Endothelial cell of umbilical vein (primary cell): ENCODE measurements around the gene PPM1J. TPM values are rescaled to one million over a fixed set of nuclear protein-coding genes. Genes with fewer than 3 reads are reported as not detected.

Experiments used
- Bru-seq: library from RNA; stranded (reverse); fragments of 400-500 nt; gene quantifications from one replicate; lab custom pipeline; 2021; lab: Mats Ljungman, UMichigan
- BruChase-seq, 2 experiments: library from RNA; stranded (reverse); fragments of 400-500 nt; gene quantifications; one replicate each; lab custom pipeline; 2021; lab: Mats Ljungman, UMichigan
- BruUV-seq: library from RNA; stranded (reverse); fragments of 400-500 nt; replicated peaks from 2 replicates; lab custom pipeline; 2021; lab: Mats Ljungman, UMichigan
- CTCF ChIA-PET: fragments of 300-600, 350-600 bp; sonication (Branson Sonifier 250); formaldehyde crosslinking; loops from one replicate; lab custom pipeline; 2021; ENCODE audit warnings: antibody characterized with exemption, inconsistent platforms; lab: Charles Lee
- POLR2A ChIA-PET: fragments of 300-600, 350-600 bp; sonication (Branson Sonifier 250); formaldehyde crosslinking; loops from one replicate; lab custom pipeline; 2021; ENCODE audit warnings: antibody characterized with exemption, inconsistent platforms; lab: Charles Lee
- DNase-seq: peaks from one replicate; pipeline ENCODE4 v3.0.0-alpha.2; 2011; ENCODE audit warnings: low read depth, low spot score
- FAIRE-seq: peaks from 2 replicates; lab custom pipeline; 2011; peaks lifted over from hg19 to GRCh38; lab: Jason Lieb, UNC
- H2AFZ ChIP-seq: 2 replicates; pipeline ENCODE4 v1.6.0; 2012; ENCODE audit warnings: low read depth, low read length, control low read depth, inconsistent platforms
- H3K27ac ChIP-seq: 2 replicates; pipeline ENCODE4 v1.5.1; 2011; ENCODE audit warnings: low read depth, mild to moderate bottlenecking, control low read depth, low read length, moderate library complexity; ENCODE audit not compliant: insufficient read depth
- H3K27me3 ChIP-seq, 2 experiments: 2 replicates each; pipeline versions ENCODE4 v1.6.0 to v1.6.1; 2011; ENCODE audit warnings: low read length in 2 of 2, mixed read lengths in 1 of 2; ENCODE audit not compliant: control insufficient read depth in 2 of 2, insufficient read depth in 2 of 2
- H3K36me3 ChIP-seq, 2 experiments: 2 replicates in 1 of 2; 3 replicates in 1 of 2; pipeline ENCODE4 v1.5.1; 2011; ENCODE audit warnings: low read length in 2 of 2, mild to moderate bottlenecking in 1 of 2, moderate library complexity in 1 of 2; ENCODE audit not compliant: control insufficient read depth in 2 of 2, insufficient read depth in 2 of 2; ENCODE audit errors: extremely low read depth in 1 of 2
- H3K4me1 ChIP-seq: 3 replicates; pipeline ENCODE4 v1.5.1; 2011; ENCODE audit warnings: mild to moderate bottlenecking, low read length; ENCODE audit not compliant: control insufficient read depth, insufficient read depth; ENCODE audit errors: extremely low read depth
- H3K4me2 ChIP-seq: 2 replicates; pipeline ENCODE4 v1.6.1; 2011; ENCODE audit warnings: low read length, control low read depth, mixed read lengths; ENCODE audit not compliant: insufficient read depth
- H3K4me3 ChIP-seq, 3 experiments: fragments of 200-600 bp in 1 of 3; sonication (generic), shearing (Covaris generic) in 1 of 3; replicated peaks in 1 of 3; 2 replicates each; pipeline ENCODE4 v1.5.1; 2011 to 2016; ENCODE audit warnings: control low read depth in 3 of 3, low read length in 3 of 3, mild to moderate bottlenecking in 2 of 3, inconsistent platforms in 1 of 3, low read depth in 1 of 3, moderate library complexity in 1 of 3; ENCODE audit not compliant: insufficient read depth in 1 of 3
- H3K79me2 ChIP-seq: 2 replicates; pipeline ENCODE4 v1.6.0; 2012; ENCODE audit warnings: low read length, inconsistent platforms; ENCODE audit not compliant: control insufficient read depth, insufficient read depth
- H3K9ac ChIP-seq: replicated peaks from 2 replicates; pipeline ENCODE3; 2011; ENCODE audit warnings: low read length, control low read depth; ENCODE audit not compliant: insufficient read depth; ENCODE audit errors: extremely low read depth
- H3K9me1 ChIP-seq: replicated peaks from 3 replicates; pipeline ENCODE4 v1.6.0; 2011; ENCODE audit warnings: mild to moderate bottlenecking, low read length; ENCODE audit not compliant: control insufficient read depth, insufficient read depth; ENCODE audit errors: extremely low read depth
- H3K9me3 ChIP-seq: replicated peaks from 2 replicates; pipeline ENCODE4 v1.5.1; 2012; ENCODE audit warnings: low read length, inconsistent platforms; ENCODE audit not compliant: control insufficient read depth, insufficient read depth
- H4K20me1 ChIP-seq: replicated peaks from 2 replicates; pipeline ENCODE3; 2011; ENCODE audit warnings: mild to moderate bottlenecking, low read length; ENCODE audit not compliant: control insufficient read depth, insufficient read depth; ENCODE audit errors: extremely low read depth
- EZH2 ChIP-seq: IDR thresholded peaks from 2 replicates; pipeline ENCODE4 v1.6.1; 2012; ENCODE audit warnings: borderline replicate concordance, low read depth, mild to moderate bottlenecking, moderate library complexity, low read length, inconsistent platforms; ENCODE audit not compliant: severe bottlenecking
- POLR2A ChIP-seq: IDR thresholded peaks from 2 replicates; pipeline ENCODE4 v1.6.1; 2012; ENCODE audit warnings: low read depth, mild to moderate bottlenecking, control low read depth, low read length
- POLR2AphosphoS5 ChIP-seq: IDR thresholded peaks from 2 replicates; pipeline ENCODE4 v1.6.1; 2012; ENCODE audit warnings: low read depth, mild to moderate bottlenecking, control low read depth, low read length, moderate library complexity; ENCODE audit not compliant: insufficient read depth
- dilution Hi-C: fragments of 300-500 bp; cut with MboI; formaldehyde crosslinking; loops from one replicate; pipeline ENCODE4 v1.15.0; 2019; ENCODE audit warnings: low sequenced_read_pairs; ENCODE audit not compliant: extremely low pct_ligation_motif_present
- intact Hi-C: fragments of 100-400 bp; cut with micrococcal nuclease; formaldehyde crosslinking; loops from one replicate; pipeline ENCODE4 v1.10.0; 2022
- long read RNA-seq: library from polyadenylated mRNA; stranded (forward); transcript quantifications from one replicate; pipeline ENCODE4 v2.0.0, GENCODE V29; 2021
- polyA minus RNA-seq, 3 experiments: library from RNA; depleted of rRNA, polyadenylated mRNA; stranded (reverse); fragments of >200 nt; gene quantifications; 1 replicate in 1 of 3; 2 replicates in 2 of 3; pipeline ENCODE4 v1.2.3, GENCODE V29; 2011
- polyA plus RNA-seq, 4 experiments: library from polyadenylated mRNA; depleted of rRNA in 3 of 4; stranded (reverse) in 3 of 4; unstranded in 1 of 4; fragments of >200 nt; gene quantifications; 2 replicates each; pipeline versions ENCODE4 v1.2.1 to v1.2.3, GENCODE V29; 2011 to 2012; ENCODE audit warnings: missing spikeins in 1 of 4
- total RNA-seq: library from RNA; stranded (reverse); gene quantifications from 2 replicates; pipeline ENCODE4 v1.2.3, GENCODE V29; 2021
- TF ChIP-seq, protein P1 (sequence below), 2 donors: IDR thresholded peaks; 1 replicate in 1 of 2; 2 replicates in 1 of 2; pipeline ENCODE4 v1.5.1; 2011; ENCODE audit warnings: low read length in 2 of 2, mild to moderate bottlenecking in 2 of 2, moderate library complexity in 2 of 2, control low read depth in 1 of 2, inconsistent platforms in 1 of 2, low read depth in 1 of 2; ENCODE audit not compliant: insufficient read depth in 1 of 2; ENCODE audit errors: extremely low read depth in 1 of 2

Gene PPM1J, protein sequence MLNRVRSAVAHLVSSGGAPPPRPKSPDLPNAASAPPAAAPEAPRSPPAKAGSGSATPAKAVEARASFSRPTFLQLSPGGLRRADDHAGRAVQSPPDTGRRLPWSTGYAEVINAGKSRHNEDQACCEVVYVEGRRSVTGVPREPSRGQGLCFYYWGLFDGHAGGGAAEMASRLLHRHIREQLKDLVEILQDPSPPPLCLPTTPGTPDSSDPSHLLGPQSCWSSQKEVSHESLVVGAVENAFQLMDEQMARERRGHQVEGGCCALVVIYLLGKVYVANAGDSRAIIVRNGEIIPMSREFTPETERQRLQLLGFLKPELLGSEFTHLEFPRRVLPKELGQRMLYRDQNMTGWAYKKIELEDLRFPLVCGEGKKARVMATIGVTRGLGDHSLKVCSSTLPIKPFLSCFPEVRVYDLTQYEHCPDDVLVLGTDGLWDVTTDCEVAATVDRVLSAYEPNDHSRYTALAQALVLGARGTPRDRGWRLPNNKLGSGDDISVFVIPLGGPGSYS
- 1.7 and 2.4 TPM in 2 replicates for total RNA-seq
- polyA plus RNA-seq = 3.1 and 3.2 TPM in 2 replicates
- polyA plus RNA-seq (2011; cell fraction: cytosol; rRNA removed) = 1.7 and 2.7 TPM in 2 replicates
- polyA plus RNA-seq (2011; cell fraction: nucleus; rRNA removed) = 6.6 and 7.0 TPM in 2 replicates
- 1.4 and 1.7 TPM in 2 replicates for polyA plus RNA-seq (2012)
- polyA minus RNA-seq = 1.0 and 1.7 TPM in 2 replicates
- not detected for polyA minus RNA-seq (2011; cell fraction: cytosol; rRNA and poly(A)+ RNA removed)
- 0.58 and 0.96 TPM in 2 replicates for polyA minus RNA-seq (2011; cell fraction: nucleus; rRNA and poly(A)+ RNA removed)
- percentile 31 among the genes with signal in this experiment for Bru-seq, nascent RNA
- percentile 34 among the genes with signal in this experiment for BruChase-seq, experiment 1, labeled RNA remaining after a 6-hour chase
- BruChase-seq, experiment 2, labeled RNA remaining after a 2-hour chase = percentile 26 among the genes with signal in this experiment
- long read RNA-seq, transcript PPM1J-201 (10 exons, 1,863 nt) = major isoform, 10 of 14 reads
- long read RNA-seq, partial matches to known transcripts = 0 of 14 reads
- long read RNA-seq, other reads (novel, unspliced or antisense) = 4 of 14 reads

DNA sequence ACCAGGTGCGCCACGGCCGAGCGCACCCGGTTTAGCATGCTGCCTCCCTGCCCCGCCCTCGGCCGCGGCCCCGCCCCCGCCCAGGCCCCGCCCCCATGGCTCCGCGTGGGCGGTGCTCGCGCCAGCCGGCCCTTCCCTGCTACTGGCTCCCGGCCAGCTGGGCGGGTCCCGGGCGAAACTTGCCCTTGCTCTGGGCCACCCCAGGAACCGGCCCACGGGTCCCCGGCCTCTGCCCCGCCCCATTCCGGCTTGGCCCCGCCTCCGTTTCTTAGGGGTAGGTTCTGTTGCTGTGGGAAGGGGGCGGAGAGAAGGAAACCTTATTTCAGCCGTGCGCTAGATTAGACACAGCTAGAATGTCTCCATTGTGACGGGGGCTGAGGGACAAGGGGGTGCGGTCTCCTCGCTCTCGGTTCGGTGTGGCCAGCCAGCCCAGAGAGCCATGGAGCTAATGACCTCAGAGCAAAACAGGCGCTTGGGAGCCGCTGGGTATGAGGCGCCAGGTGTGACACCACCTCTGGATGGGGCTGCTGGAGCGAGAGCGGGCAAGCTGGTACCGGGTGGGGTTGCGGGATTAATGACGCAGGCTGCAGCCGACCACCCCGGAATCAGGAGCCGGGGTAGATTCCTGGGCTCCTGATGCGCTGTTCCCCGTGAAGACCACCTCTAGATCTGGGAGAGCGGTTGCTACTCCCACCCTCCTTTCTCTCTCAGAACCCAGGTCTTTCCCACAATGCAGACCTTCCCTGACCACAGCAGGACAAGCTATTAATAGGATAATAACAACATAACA is at the start of gene PPM1J:
TSS of gene PPM1J (minus strand) at position 69 of the 790 bp plus-strand sequence. CDS start at position 38, 31 bp downstream.
- Histone ChIP-seq H4K20me1 (no peaks in the 10 kb centered on the region), H3K79me2 (no peaks in the 10 kb centered on the region), H3K27ac (no peak within 1 kb of the TSS), H3K9ac (peak within 1 kb of the TSS; percentile 18), H3K36me3 (no peaks in the 10 kb centered on the region), H3K9me3 (no peaks in the 10 kb centered on the region), H3K4me1 (peaks cover 11% of the 10 kb centered on the region), H3K27me3 (no peaks in the 10 kb centered on the region), H3K4me3 (peak within 1 kb of the TSS; percentile 40 to 45 (median 42)), H3K9me1 (no peaks in the 10 kb centered on the region), H2AFZ (peak within 1 kb of the TSS; percentile 73), H3K4me2 (peak within 1 kb of the TSS; percentile 78)
- TSS peak; percentile 58 for BruUV-seq
- no peak for TF ChIP-seq POLR2A
- TF ChIP-seq POLR2AphosphoS5 = no peak
- TF ChIP-seq, protein P1, sequence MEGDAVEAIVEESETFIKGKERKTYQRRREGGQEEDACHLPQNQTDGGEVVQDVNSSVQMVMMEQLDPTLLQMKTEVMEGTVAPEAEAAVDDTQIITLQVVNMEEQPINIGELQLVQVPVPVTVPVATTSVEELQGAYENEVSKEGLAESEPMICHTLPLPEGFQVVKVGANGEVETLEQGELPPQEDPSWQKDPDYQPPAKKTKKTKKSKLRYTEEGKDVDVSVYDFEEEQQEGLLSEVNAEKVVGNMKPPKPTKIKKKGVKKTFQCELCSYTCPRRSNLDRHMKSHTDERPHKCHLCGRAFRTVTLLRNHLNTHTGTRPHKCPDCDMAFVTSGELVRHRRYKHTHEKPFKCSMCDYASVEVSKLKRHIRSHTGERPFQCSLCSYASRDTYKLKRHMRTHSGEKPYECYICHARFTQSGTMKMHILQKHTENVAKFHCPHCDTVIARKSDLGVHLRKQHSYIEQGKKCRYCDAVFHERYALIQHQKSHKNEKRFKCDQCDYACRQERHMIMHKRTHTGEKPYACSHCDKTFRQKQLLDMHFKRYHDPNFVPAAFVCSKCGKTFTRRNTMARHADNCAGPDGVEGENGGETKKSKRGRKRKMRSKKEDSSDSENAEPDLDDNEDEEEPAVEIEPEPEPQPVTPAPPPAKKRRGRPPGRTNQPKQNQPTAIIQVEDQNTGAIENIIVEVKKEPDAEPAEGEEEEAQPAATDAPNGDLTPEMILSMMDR (IDR thresholded peaks at IDR 0.05; ENCODE audit: extremely low read depth in 1 of 2, insufficient read depth in 1 of 2, low read depth in 1 of 2, low read length in 2 of 2) = no peak
- TF ChIP-seq EZH2 = no peak
- peak; percentile 96 for FAIRE-seq
- dilution Hi-C loops = loop anchor here (5.0 kb wide), 1 partner anchor 82 kb away; no protein-coding TSS in a partner anchor
- intact Hi-C loops = loop anchor here (1.0 to 10.0 kb wide), 14 partner anchors 8 to 1262 kb away; partner anchors contain the start of genes AP4B1, CAPZA1, DCLRE1B and LRIG2
- ChIA-PET CTCF (interaction anchor here (0.6 to 10.5 kb wide), 30 partner anchors 8 to 963 kb away, joined by 3 to 441 read pairs (median 4); partner anchors contain the start of genes LRIG2, MOV10 and RHOC), POLR2A (interaction anchor here (0.6 to 1.5 kb wide), 5 partner anchors 11 to 325 kb away, joined by 3 to 8 read pairs (median 4); partner anchors contain the start of gene SLC16A1)
- DNase-seq = peak; percentile 97
